Posterior vena cava (tissue), 2 donors: Measurements from ENCODE around the gene AKAP13. TPM values are rescaled to one million over a fixed set of nuclear protein-coding genes. Genes with fewer than 3 reads are reported as not detected.

ENCODE experiments used
- DNase-seq: peaks from one replicate; pipeline ENCODE4 v3.0.0-alpha.2; 2020; ENCODE audit warnings: low spot score
- intact Hi-C, 2 donors: fragments of 100-400 bp; cut with DNase I; formaldehyde crosslinking; loops; one replicate each; pipeline versions ENCODE4 v1.14.1 to v1.14.2; 2022 to 2023
- total RNA-seq, 2 donors: library from RNA; stranded (reverse); fragmentation: NEBNext Ultra II Directional; extraction: Animal tissue kit (Norgen Biotek cat#: 25700); gene quantifications; one replicate each; pipeline ENCODE4 v1.2.1, GENCODE V29; 2021
- donor health status: DM: yes; HTN: yes; CAD: no.
- donor health status: DM: yes; HTN: yes; CAD: no.

The AKAP13 gene
- total RNA-seq, 2 donors from 2014 or later = 214 TPM

DNA sequence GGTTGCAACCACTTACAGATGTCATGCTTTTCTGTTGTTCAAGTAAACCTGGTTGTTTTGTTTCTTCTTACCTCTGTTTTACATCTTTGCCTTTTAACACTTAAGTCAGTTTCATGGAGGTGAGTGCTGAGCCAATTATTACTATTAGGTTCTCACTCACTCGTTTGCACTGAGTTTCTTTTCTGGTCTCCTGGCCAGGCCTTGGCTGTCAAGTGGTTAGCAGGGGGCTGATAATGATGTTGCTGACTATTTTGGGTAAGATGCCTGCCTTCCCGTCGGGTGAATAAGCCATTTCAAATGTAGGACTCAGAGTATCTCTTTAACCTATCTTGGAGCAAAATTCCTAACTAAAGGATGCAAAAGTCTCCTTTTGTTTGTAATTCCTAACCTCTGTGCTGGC, 335.9 kb downstream of the AKAP13 start:
- intact Hi-C loops = no loop called here
- DNase-seq = no peak

DNA sequence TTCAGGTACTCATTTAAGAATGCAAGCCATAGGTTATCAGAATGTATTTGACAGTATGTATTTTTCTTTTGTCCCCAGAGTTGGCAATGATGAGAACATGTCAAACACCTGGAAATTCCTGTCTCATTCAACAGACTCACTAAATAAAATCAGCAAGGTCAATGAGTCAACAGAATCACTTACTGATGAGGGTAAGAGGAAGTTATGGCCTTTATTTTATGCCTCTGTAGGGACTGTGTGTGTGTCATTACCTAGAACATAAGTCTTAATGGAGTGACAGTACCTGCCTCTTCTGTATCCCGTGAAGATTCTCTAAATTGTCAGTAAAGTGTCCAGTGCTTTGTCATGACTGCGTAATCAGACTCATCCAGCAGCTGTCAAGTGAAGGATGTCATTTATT, 336.8 kb downstream of the AKAP13 start:
- intact Hi-C loops = no loop called here
- no peak for DNase-seq

DNA sequence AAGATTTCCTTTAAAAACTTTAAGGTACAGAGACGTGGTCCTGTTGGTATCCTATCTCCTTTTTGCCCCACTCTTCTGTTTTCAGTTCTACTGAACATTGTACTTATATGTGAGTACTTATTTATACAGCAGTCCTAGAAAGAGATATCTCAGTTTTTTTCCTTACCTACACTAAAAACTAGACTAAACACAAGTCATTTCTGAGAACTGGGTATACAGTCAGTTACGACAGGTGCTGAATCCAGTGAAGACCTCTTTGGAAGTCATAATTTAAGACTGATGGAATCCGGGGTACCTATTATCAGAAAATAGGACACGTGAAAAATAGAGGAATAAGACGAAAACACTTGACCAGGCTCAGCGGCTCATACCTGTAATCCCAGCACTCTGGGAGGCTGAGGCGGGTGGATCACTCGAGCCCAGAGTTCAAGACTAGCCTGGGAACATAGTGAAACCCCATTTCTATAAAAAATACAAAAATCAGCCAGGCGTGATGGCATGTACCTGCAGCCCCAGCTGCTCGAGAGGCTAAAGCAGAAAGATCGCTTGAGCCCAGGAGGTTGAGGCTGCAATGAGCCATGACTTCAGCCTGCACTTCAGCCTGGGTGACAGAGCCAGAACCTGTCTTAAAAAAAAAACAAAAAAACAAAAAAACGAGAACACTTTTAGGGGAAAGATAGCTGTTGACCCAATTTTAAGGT, 338.0 kb downstream of the AKAP13 start:
- intact Hi-C loops = no loop called here
- no peak for DNase-seq

DNA sequence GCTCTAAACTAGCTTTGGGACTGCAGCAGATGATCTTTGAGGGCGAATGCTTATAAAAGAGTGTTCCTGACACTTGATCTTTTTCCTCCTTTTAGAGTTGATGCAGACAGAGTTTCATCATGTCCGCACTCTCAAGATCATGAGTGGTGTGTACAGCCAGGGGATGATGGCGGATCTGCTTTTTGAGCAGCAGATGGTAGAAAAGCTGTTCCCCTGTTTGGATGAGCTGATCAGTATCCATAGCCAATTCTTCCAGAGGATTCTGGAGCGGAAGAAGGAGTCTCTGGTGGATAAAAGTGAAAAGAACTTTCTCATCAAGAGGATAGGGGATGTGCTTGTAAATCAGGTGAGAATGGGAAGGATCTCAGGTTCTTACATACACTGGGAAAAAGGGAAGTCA, 338.6 kb downstream of the AKAP13 start:
- intact Hi-C loops = no loop called here

DNA sequence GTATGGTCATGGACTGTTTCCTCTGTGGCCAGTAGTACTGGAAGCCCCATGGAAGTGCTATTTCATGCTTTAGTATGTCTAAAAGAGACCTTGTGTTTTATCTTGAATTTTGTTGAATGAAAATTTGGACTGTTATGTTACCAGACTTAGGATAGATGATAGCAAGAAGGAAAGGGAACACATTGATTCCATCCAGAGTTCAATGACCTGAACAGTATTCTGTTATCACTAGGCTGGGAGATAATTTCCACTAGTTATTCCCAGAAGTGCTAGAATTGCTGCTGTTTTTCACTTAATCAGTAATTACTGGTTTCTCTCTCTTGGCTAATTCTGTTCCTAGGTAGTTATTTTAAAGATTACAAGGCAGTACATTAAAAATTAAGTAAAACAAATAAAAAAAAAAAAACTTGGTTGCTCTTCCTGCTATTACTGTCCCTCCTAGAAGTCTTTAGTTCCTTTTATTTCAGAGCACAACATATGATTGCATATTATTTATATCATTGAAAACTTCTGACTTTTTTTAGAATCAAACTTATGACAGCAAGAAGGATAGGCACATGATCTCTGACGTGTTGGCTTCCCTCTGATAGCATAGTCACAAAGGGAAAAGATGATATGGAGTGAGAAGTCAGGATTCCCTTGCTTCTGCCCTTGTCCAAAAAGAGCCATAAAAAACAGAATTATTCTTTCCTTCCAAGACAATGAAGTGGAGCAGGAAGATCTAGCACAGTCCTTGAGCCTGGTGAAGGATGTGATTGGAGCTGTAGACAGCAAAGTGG, 342.2 kb downstream of the AKAP13 start:
- intact Hi-C loops = no loop called here

More for the DNA sequence above, 338.6 kb downstream of the AKAP13 start:
- DNase-seq = no peak

DNA sequence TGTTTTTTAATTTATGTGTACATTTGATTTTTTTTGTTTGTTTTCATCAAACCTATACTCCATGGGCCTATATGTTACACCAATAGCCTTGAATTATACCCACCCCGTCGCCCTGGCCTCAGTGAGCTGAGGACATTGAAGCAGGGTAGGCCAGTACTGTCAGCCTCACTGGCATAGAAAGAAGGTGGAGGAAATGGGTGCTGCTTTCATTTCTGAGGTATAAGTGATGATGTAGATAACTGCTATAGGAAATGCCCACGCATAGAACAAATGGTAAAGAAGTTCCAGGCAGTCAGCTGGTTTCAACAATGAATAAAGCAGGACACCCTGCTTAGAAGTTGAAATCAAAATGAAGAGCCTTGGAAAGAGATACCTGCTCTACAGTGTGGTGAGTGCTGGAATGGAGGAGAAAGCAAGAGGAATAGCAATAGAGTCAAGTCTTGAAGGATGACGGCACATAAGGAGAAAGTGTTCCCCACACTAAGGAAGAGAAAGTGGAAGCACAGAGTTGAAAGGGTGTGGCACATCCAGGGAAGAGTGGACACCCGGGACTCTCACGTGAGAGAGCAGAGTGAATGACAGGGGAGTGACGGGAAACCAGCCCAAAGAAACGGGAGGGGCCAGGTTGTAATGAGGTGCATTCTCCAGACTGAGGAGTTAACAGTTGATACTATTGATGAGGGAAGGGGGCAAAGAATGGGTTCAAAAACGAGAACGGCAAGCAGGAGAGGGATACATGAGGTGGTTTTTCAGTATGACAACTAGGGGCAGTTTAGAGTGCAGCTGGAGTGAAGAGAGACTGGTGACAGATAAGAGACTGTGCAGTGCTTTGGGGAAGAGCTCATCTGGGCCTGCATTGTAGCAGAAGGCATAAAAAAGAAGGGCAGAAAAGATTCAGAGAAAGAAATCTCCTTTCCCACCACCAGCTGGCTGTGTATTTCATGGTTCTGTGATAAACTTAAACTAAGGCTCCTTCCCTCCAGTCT, 343.9 kb downstream of the AKAP13 start:
- no peak for DNase-seq
- intact Hi-C loops = no loop called here

More for the DNA sequence above, 342.2 kb downstream of the AKAP13 start:
- DNase-seq = no peak

DNA sequence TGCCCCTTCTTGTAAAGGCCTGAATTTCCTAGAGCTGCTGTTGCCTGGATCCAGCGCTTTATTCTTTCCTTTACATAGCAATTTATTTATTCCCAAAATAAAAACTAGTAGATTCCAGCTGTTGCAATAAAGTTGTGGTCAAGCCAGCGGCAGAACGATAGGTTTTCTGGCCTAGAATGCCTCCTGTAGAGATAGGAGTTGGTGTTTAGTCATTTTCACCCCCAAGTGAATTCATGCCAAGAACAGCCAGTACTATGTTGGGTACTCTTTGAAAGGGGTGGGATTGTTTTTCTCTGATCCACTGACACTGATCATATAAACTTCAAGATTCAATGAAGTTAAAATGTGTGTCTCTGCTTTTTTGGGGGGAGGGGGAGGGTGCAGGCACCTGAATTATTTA, 344.6 kb downstream of the AKAP13 start:
- intact Hi-C loops = no loop called here
- DNase-seq = no peak

DNA sequence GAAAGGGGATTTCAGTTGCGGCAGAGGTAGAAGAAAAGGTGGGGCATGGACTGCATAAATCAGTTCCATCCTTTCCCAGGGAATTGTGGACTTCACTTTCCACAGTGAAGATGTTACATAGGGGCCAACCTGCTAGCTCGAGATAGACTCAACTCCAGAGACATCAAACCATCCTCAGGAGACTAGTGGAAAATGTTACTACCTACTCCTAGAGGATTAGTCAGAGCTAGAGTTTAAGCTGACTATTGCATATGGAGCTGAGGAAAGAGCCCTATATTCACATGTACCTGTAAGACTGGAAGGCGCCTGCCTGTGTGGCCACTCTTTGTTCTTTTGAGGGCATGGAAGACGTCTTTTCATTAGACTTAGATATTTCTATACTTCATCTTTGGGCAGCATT, 345.2 kb downstream of the AKAP13 start:
- intact Hi-C loops = no loop called here

DNA sequence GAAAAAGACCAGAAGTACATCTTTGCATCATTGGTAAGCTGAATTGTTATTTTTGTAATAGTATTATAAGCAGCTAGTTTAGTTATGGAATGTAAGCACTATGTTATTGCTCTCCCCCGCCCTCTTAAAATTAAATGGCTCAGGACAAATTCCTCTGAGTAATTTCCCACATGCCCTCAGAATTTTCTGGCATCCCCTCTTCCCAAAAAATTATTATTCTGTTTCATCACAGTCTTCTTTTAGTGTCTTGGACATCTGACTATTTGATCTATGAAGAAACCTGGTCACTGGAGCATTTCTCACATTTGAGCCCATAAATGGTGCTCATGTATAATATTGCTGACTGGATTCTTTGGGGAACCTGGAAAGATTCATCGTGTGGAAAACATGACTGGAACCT, 346.1 kb downstream of the AKAP13 start:
- no peak for DNase-seq
- intact Hi-C loops = no loop called here

More for the DNA sequence above, 345.2 kb downstream of the AKAP13 start:
- no peak for DNase-seq

DNA sequence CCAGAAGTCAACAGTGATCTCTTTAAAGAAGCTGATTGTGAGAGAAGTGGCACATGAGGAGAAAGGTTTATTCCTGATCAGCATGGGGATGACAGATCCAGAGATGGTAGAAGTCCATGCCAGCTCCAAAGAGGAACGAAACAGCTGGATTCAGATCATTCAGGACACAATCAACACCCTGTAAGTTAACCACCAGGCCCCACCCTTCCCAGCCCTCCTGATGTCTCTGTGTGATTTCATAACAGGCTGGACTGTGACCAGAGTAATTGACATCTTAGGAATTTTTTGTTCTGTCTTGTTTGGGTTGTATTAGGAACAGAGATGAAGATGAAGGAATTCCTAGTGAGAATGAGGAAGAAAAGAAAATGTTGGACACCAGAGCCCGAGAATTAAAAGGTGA, 346.7 kb downstream of the AKAP13 start:
- intact Hi-C loops = no loop called here
- DNase-seq = no peak

DNA sequence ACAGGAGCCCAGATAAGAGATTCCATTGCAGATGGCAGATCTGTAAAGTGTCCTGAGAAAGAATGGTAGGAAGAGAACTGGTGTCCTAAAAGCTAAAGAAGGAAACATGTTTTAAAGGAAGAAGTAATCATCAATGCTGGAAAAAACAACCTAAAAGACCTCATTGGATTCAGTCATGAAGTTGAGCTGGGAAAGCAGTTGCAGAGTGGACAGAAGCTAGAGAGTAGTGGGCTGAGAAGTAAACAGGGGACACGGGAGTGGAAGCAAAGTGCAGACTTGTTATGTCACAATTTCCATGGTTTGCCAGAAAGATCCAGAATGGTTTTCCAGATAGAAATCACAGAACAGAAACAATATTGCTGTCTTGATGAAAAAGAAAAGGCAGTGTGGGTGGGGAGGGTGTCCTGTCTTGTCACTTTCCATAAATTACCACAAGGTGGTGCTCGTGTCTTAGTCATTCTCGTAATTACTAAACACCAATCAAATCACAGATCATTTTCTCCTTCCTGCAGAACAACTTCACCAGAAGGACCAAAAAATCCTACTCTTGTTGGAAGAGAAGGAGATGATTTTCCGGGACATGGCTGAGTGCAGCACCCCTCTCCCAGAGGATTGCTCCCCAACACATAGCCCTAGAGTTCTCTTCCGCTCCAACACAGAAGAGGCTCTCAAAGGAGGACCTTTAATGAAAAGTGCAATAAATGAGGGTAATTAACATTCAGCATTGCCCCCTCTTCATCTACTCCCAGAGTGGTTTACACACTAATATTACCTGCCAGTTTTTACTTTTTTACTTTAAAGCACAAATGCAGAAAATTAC, 349.8 kb downstream of the AKAP13 start:
- DNase-seq = no peak

DNA sequence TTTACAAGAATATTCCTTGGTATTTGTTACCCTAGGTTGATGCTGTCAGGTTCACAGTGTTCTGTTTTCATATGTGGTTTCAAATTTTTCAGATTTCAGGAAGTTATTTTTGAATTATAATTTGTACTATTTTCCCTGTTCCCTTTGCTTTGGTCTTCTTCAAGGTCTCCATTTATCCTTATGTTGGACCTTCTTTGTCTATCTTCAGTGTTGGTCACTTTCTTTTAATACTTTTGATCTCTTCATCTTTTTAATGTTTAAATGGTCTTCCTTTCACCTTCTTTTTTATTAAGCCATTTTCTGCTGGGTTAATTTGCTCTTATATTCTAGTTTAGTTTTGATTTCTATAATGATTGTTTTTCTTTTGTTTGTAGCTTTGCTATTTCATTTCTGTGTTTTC, 353.0 kb downstream of the AKAP13 start:
- intact Hi-C loops = no loop called here
- no peak for DNase-seq

More for the DNA sequence above, 349.8 kb downstream of the AKAP13 start:
- intact Hi-C loops = loop anchor here in 1 of 2 donors (2.0 kb wide), 1 partner anchor 101 kb away; no protein-coding TSS in a partner anchor

DNA sequence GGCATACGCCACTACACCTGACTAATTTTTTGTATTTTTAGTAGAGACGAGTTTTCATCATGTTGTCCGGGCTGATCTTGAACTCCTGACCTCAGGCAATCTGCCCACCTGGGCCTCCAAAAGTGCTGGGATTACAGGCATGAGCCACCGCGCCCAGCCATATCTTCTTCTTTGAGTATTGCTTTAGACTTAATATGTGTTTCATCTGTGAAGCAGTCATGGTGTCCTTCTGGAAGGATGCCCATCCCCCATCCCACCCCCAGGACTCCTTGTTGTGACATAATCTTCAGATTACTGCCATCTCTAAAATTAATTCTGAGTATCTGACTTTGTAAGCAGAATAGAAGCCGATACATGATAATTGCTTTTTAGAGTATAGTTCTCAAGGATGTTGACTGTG, 356.7 kb downstream of the AKAP13 start:
- intact Hi-C loops = no loop called here
- no peak for DNase-seq

DNA sequence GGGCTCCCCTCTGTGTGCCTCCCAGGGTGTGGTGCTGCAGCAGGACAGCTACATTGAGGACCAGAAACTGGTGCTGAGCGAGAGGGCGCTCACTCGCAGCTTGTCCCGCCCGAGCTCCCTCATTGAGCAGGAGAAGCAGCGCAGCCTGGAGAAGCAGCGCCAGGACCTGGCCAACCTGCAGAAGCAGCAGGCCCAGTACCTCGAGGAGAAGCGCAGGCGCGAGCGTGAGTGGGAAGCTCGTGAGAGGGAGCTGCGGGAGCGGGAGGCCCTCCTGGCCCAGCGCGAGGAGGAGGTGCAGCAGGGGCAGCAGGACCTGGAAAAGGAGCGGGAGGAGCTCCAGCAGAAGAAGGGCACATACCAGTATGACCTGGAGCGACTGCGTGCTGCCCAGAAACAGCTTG, 360.6 kb downstream of the AKAP13 start:
- intact Hi-C loops = loop anchor here in 1 of 2 donors (5.0 kb wide), 1 partner anchor 91 kb away; no protein-coding TSS in a partner anchor
- DNase-seq = peak; percentile 75

DNA sequence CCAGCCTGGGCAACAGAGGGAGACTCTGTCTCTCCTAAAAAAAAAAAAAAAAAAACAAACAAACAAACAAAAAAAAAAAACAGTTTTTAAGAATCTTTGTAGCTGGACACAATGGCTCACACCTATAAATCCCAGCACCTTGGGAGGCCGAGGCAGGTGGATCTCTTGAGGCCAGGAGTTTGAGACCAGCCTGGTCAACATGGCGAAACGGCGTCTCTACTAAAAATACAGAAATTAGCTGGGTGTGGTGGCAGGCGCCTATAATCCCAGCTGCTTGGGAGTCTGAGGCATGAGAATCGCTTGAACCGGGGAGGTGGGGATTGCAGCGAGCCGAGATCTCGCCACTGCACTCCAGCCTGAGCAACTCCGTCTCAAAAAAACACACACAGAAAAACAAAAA, 361.3 kb downstream of the AKAP13 start:
- intact Hi-C loops = loop anchor here in 1 of 2 donors (5.0 kb wide), 1 partner anchor 91 kb away; no protein-coding TSS in a partner anchor
- DNase-seq = peak; percentile 31

DNA sequence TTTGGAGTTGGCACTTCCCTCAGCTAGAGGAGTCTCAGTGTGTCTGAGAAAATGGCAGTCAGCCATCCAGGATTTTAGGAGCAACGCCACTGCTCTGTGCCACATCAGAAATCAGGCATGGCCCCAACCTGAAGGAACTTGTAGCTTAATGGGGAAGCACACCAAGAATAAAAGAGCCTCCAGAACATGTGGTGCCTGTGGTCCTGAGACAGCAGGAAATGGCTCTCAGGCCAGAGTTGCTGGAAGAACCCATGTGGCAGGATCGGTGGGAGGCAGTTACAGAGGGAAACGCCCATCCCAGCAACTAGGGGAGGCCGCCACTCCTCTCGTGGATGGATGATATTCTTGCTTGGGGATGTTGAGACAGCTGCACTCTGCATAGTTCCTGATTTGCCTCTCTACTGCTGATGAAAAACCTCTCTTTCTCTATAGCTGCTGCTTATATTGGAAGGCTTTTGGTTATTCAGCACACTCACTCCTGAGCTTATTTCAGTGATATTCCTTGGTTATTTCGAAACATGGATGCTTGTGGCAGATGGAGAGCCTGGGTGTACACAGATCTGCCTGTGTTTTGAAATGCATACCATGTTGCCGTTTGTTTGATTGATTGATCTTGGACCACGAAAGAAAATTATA, 361.9 kb downstream of the AKAP13 start:
- peak; percentile 58 for DNase-seq
- intact Hi-C loops = loop anchor here in 1 of 2 donors (5.0 kb wide), 1 partner anchor 90 kb away; no protein-coding TSS in a partner anchor

DNA sequence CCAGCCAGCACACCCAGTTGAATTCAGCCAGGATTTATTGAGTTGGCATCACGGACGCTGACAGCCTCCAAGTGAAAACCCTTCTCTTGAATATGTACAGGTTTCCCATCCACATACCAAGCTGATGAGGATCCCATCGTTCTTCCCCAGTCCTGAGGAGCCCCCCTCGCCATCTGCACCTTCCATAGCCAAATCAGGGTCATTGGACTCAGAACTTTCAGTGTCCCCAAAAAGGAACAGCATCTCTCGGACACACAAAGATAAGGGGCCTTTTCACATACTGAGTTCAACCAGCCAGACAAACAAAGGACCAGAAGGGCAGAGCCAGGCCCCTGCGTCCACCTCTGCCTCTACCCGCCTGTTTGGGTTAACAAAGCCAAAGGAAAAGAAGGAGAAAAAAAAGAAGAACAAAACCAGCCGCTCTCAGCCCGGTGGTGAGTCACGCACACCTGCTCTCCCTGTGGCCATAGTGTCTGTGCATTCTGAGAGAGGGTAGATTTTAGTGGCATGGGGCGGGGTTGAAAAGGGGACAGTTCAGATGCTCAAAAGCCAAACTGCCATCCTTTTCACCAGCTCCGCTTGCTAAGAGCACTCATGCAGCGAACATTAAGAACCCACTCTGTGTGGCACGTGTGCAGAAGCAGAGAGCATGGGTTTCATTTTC, 363.1 kb downstream of the AKAP13 start:
- intact Hi-C loops = loop anchor here in 1 of 2 donors (5.0 kb wide), 1 partner anchor 89 kb away; no protein-coding TSS in a partner anchor
- peak; percentile 52 for DNase-seq
